ACHN (cell line): Measurements from ENCODE around the gene STAT6.
"Not testable (repeated sequence)": the region's sequence is repeated elsewhere in the genome, so short reads cannot be mapped to it uniquely, and the experiment has no call there.

Experiments
- DNase-seq: peaks from one replicate; pipeline ENCODE4 v3.0.0-alpha.2; 2015
- in situ Hi-C: cut with HindIII; loops from 2 replicates; pipeline ENCODE4 v1.10.0; 2017; ENCODE audit warnings: low sequenced_read_pairs, low pct_ligation_motif_present, low pct_unique_long_range_greater_than_20kb

Gene STAT6

GRCh38 chr12:57078519-57079404, 32.4 kb downstream of the STAT6 start, which contains the start of gene NEMP1:
NEMP1 (minus strand) TSS chr12:57078791; CDS start chr12:57078745, 46 bp downstream.
- peak; percentile 100 for DNase-seq
- in situ Hi-C loops: no loop called here

GRCh38 chr12:57073566-57074450, 37.4 kb downstream of the STAT6 start:
- DNase-seq, in situ Hi-C loops: not testable (repeated sequence)

GRCh38 chr12:57072661-57073060, 38.5 kb downstream of the STAT6 start:
- no peak for DNase-seq
- in situ Hi-C loops: no loop called here

- in situ Hi-C loops: no loop called here
- DNase-seq: peak; percentile 84
Observed at GRCh38 chr12:57069523-57069922, 41.6 kb downstream of the STAT6 start.

- DNase-seq: no peak
- in situ Hi-C loops: no loop called here
Observed at GRCh38 chr12:57066245-57066644, 44.9 kb downstream of the STAT6 start.

- peak; percentile 35 for DNase-seq
- in situ Hi-C loops: no loop called here
Observed at GRCh38 chr12:57063991-57064685, 47.0 kb downstream of the STAT6 start.

- DNase-seq: no peak
- in situ Hi-C loops: no loop called here
Observed at GRCh38 chr12:57058454-57058853, 52.7 kb downstream of the STAT6 start.

GRCh38 chr12:57057067-57057751, 54.0 kb downstream of the STAT6 start:
- in situ Hi-C loops: no loop called here
- DNase-seq: no peak

- DNase-seq: no peak
- in situ Hi-C loops: no loop called here
Observed at GRCh38 chr12:57055824-57056223, 55.3 kb downstream of the STAT6 start.

- DNase-seq, in situ Hi-C loops: not testable (repeated sequence)
Observed at GRCh38 chr12:57053901-57054300, 57.3 kb downstream of the STAT6 start.

- in situ Hi-C loops, DNase-seq: not testable (repeated sequence)
Observed at GRCh38 chr12:57053146-57053545, 58.0 kb downstream of the STAT6 start.

GRCh38 chr12:57051011-57051410, 60.2 kb downstream of the STAT6 start:
- no peak for DNase-seq
- in situ Hi-C loops: no loop called here

- DNase-seq: peak; percentile 25
- in situ Hi-C loops: no loop called here
Observed at GRCh38 chr12:57049890-57050289, 61.3 kb downstream of the STAT6 start, which contains the start of gene MYO1A. MYO1A (minus strand) TSS chr12:57050129; CDS start chr12:57048323, 1,806 bp downstream.

GRCh38 chr12:57049119-57049446, 62.1 kb downstream of the STAT6 start:
- DNase-seq: no peak
- in situ Hi-C loops: no loop called here

GRCh38 chr12:57048423-57049118, 62.6 kb downstream of the STAT6 start:
- in situ Hi-C loops: no loop called here

GRCh38 chr12:57047981-57048380, 63.2 kb downstream of the STAT6 start:
- no peak for DNase-seq
- in situ Hi-C loops: no loop called here

More at GRCh38 chr12:57048423-57049118, 62.6 kb downstream of the STAT6 start:
- no peak for DNase-seq
